ENCODE data around the gene TREM2. TPM values are rescaled to one million over a fixed set of nuclear protein-coding genes. Genes with fewer than 3 reads are reported as not detected.

Gene TREM2
- total RNA-seq (ENCODE audit: low replicate concordance) = not detected in 2 replicates
- long read RNA-seq = 0 reads

DNA sequence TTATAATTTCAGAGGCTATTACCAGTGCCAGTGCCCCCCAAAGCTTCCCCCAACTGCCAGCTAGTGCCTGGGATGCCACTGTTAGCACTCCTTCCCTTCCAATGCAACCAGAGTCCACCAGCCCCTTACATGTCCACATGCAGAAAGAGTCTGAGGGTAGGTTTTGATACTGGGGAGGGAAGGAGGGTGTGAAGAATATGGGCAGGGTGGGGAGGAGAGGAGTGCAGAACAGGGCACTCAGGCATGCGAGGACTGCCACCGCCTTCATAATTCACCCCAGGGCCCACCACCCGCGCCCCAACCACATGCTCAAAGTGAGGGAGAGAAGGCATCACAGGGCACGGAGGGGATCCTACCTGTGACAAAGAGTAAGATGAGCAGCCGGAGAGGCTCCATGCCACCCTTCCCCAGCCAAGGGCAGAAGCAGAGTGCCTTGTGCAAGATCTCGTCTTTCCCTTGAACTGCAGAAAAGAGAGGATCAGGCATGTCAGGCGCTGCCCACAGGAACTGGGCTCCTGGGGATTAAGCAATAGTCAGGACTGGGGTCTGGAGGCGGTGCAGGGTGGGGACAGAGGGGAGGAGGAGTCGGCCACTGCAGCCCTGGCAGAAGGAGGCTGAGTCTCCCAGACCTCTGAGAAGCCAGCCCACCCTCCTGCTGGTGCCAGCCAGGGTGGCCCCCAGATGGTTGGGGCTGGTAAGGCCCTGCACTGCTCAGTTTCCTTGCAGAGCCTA, at the start of gene TREM2:
Gene TREM2 (minus strand): TSS at position 430 of the 732 bp plus-strand sequence. CDS start 34 bp downstream, at position 396.
- Mint-ChIP-seq H3K27ac (no peak within 1 kb of the TSS), H3K4me1 (ENCODE audit: unreplicated experiment) (no peaks in the 10 kb centered on the region), H3K27me3 (peaks cover 31% of the 10 kb centered on the region), H3K4me3 (no peak within 1 kb of the TSS), H3K9me3 (no peaks in the 10 kb centered on the region), H3K36me3 (no peaks in the 10 kb centered on the region)
- TF ChIP-seq, protein P1, sequence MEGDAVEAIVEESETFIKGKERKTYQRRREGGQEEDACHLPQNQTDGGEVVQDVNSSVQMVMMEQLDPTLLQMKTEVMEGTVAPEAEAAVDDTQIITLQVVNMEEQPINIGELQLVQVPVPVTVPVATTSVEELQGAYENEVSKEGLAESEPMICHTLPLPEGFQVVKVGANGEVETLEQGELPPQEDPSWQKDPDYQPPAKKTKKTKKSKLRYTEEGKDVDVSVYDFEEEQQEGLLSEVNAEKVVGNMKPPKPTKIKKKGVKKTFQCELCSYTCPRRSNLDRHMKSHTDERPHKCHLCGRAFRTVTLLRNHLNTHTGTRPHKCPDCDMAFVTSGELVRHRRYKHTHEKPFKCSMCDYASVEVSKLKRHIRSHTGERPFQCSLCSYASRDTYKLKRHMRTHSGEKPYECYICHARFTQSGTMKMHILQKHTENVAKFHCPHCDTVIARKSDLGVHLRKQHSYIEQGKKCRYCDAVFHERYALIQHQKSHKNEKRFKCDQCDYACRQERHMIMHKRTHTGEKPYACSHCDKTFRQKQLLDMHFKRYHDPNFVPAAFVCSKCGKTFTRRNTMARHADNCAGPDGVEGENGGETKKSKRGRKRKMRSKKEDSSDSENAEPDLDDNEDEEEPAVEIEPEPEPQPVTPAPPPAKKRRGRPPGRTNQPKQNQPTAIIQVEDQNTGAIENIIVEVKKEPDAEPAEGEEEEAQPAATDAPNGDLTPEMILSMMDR (conservative IDR thresholded peaks at IDR 0.05) = no peak
- no peak for DNase-seq (ENCODE audit: extremely low spot score, unreplicated experiment)

DNA sequence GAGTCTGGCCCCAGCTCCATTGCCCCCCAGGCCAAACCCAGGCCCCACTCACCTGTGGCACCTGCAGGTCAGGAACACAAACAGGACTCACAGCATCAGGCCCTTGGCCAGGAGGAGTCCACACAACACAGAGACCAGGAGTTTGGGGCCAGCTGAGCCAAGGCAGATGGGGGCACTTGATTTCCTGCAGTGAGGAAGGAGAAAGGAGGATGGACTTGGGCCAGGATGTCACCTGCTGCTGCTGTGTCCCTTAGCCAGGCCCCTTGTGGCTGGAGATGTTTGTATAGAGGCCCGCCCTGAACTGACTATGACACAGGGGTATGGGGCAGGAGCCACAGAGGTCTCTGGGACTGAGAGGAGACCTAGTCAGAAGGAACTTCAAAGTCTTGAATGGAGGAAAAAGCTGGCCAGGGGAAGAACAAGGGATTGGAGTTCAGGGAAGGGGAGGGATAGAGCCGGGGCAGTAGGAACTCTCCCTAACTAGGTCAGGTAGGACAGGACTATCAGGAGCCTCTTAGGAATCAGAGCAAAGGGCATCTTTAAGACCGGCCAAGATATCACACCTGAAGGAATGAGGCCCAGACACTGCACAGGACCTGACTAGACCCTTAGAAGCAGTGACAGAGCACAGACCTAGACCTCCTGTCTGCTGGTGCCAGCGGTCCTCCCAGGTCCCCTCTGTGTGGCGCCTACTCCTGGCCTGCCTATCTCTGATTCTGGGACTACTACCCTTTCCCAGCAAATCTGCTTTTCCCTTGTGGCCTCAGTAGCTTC, 46.8 kb upstream of the TREM2 start:
- H3K9me3 Mint-ChIP-seq = peaks cover 4% of the 10 kb centered on the region
- peaks cover 40% of the 10 kb centered on the region for H3K27me3 Mint-ChIP-seq
- H3K4me1 Mint-ChIP-seq (ENCODE audit: unreplicated experiment) = no peaks in the 10 kb centered on the region
- no peak for DNase-seq (ENCODE audit: extremely low spot score, unreplicated experiment)
- no peak overlapping the region for H3K27ac Mint-ChIP-seq
- no peak overlapping the region for H3K4me3 Mint-ChIP-seq
- TF ChIP-seq, protein P1 (conservative IDR thresholded peaks at IDR 0.05) = no peak
- H3K36me3 Mint-ChIP-seq = no peaks in the 10 kb centered on the region

DNA sequence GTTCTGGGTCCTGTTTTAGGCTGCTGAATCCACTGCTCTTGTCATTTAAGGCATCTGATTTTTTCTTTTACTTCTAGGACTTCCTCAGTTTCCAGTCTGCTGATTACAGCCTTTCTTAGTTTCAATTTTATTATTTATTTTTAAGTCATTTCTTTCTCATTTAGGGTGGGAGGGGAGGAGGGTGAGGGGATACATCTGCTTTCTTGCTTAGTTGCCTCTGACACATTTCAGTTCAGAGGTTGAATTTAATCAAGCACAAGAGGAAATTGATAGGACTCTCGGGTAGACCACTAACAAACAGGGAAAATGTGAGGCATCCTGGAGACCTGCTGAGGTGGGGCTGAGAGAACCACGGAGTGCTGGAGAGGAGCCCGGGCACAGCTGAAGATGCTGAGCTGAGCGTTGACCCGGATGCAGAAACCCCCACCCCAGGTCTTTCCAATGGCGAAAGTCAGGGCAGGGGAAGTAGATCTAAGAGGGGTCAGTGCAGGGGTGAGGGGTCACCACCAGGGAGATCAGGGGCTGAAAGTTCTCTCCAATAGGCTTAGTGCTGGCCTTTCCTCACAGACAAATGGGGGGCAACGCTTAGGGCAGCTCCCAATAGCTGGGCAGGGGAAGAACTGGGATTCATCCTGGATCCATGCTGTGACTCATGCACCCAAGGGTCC, 45.7 kb upstream of the TREM2 start:
- Mint-ChIP-seq H3K36me3 (no peaks in the 10 kb centered on the region), H3K4me1 (ENCODE audit: unreplicated experiment) (no peaks in the 10 kb centered on the region), H3K4me3 (no peak overlapping the region), H3K9me3 (no peaks in the 10 kb centered on the region), H3K27me3 (peaks cover 31% of the 10 kb centered on the region), H3K27ac (no peak overlapping the region)
- TF ChIP-seq, protein P1 (conservative IDR thresholded peaks at IDR 0.05) = no peak
- no peak for DNase-seq (ENCODE audit: extremely low spot score, unreplicated experiment)

DNA sequence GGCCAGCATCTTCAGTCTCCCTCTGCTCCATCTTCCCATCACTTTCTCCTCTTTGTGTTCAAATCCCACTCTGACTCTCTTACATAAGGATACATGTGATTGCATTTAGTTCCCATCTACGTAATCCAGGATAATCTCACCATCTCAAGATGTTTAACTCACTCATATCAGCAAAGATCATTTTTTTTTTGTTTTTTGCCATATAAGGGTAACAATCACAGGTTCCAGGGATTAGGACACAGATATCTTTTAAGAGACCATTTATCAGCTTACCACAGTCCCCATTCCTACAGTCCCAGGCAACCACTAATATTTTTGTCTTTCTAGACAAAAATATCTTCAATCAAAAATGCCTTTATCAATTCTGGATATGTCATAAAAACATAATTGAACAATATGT, 41.2 kb upstream of the TREM2 start:
- no peaks in the 10 kb centered on the region for H3K36me3 Mint-ChIP-seq
- no peak overlapping the region for H3K4me3 Mint-ChIP-seq
- no peak overlapping the region for H3K27ac Mint-ChIP-seq

DNA sequence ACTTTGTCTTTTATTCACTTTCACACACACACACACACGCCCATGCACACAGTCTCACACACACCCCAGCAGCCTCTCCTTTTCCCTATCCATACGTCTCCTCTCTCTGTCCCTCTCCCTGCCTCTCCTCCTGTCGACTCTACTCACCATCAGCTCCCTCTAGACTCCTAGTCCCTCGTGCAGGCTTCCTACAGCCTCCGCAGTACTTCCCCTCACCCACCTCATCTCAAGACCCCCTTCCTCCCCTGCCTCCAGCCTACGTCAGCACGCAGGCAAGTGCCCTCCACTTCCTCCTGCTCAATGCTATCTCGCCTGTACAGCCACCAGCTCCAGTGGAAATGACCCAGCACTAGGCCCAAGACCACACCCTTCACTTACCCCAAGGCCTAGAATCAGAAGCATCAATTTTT, 38.9 kb upstream of the TREM2 start:
- peaks cover 28% of the 10 kb centered on the region for H3K27me3 Mint-ChIP-seq
- H3K4me1 Mint-ChIP-seq (ENCODE audit: unreplicated experiment) = peaks cover 11% of the 10 kb centered on the region
- H3K27ac Mint-ChIP-seq = peak overlapping the region; percentile 8
- TF ChIP-seq, protein P1 (conservative IDR thresholded peaks at IDR 0.05) = no peak
- H3K4me3 Mint-ChIP-seq = no peak overlapping the region
- H3K9me3 Mint-ChIP-seq = no peaks in the 10 kb centered on the region
- no peak for DNase-seq (ENCODE audit: extremely low spot score, unreplicated experiment)
- no peaks in the 10 kb centered on the region for H3K36me3 Mint-ChIP-seq

More for the DNA sequence above, 41.2 kb upstream of the TREM2 start:
- Mint-ChIP-seq H3K27me3 (peaks cover 22% of the 10 kb centered on the region), H3K4me1 (ENCODE audit: unreplicated experiment) (peaks cover 11% of the 10 kb centered on the region), H3K9me3 (no peaks in the 10 kb centered on the region)
- TF ChIP-seq, protein P1 (conservative IDR thresholded peaks at IDR 0.05) = no peak
- no peak for DNase-seq (ENCODE audit: extremely low spot score, unreplicated experiment)

Measured in type B pancreatic cell (in vitro differentiated cells).